Anterior cingulate cortex (tissue), 58 donors: ENCODE data around the gene SOCS4.
A peak's percentile ranks its signal among the peaks of the same experiment; 100 is the strongest.
"Not testable (repeated sequence)": the region's sequence is repeated elsewhere in the genome, so short reads cannot be mapped to it uniquely, and the experiment has no call there.

Experiments used
- DNase-seq, 58 donors: peaks; one replicate each; lab custom pipeline; 2025; lab: John Stamatoyannopoulos, UW

The SOCS4 gene

DNA sequence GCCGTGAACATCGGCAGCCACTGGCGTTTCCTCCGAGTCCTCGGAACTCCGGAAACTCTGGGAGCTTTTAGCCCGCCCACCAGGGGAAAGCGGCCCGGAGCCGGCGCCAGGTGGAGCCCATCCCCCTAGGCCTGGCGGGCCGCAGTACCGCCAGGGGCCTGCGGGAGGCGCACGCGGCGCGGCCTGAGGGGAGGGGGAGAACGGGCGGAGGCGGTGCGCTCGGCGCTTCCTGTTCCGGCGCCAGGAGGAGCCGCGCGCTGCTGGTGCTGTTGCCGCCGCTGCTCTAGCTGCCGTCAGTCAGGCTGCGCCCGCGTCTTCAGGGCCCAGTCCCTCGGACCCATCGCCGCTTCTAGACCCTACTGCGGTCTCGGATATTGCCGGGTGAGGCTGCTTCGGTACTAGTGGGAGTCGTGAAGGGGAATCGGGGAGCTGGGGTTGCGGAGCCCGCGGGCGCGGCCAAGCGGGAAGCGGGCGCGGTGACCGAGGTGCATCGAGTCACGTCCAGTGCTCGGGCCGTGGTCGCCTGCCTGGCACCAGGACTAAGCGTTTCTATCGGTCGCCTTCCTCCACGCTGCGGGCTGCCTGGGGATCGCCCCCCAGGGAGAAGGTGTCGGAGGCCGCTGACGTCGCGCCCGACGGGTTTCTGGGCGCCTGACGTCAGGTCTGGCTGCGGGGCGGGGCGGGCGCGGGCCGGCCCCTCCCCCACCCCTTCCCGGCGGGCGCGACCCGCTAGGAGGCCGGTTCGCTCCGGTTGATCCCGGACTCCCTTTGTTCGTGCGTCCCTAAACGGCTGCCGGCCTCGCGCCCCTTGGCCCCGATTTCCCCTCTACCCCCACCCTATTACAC lies 24.6 kb downstream of the SOCS4 start, which contains the start of gene MAPK1IP1L:
TSS of gene MAPK1IP1L (plus strand) at position 225 of the 846 bp plus-strand sequence. CDS start 10,037 bp downstream, outside the sequence.
- DNase-seq = peak; percentile 60 to 94 (median 85)

DNA sequence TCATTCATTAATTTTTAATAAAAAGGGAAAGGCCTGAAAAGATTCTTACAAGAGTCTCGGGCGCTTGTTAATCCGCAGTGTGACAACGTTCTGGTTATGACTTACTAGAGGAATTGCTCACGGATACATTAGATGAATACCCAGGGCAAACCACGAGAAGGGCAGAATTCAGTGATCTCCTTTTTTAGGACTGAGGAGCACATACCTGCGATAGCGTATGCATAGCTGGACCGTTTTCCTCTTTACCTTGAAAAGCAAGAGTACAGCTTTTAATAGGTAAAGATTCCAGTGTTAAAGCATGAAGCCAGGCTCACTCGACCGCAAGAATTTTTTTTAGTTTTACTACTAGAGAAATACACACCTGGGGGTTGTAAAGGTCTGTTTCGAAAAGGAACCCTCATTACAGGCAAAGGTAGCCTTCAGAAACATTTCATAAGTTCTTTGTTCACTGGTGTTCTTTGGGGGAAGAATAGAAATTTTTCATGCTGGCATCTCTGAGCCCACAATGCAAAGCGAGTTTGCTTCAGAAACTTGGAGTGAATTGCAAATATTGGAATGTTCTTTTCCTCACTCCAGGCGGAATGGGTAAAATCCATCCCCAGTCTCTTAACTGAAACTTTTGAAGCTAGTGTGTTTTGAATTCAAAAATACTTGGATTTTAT lies 25.4 kb downstream of the SOCS4 start:
- no peak for DNase-seq

DNA sequence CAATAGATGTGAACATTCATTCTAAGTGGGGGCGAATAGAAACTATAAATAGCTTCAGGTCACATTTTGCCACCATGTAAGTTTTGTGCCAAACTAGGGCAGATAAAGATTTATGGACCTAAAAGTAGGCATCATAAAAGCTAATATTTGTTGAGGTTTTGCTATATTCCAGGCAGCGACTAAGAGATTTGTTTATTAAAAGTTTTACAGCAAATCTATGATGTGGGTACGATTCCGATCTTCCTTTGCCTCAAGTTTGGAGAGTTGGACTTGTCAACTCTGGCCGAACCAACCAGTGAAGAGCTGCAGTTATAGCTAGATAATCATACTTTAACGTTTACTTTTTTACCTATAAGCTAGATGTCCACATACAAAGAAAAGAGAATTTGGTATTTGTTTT lies 26.0 kb downstream of the SOCS4 start:
- DNase-seq = no peak

GRCh38 chr14:55053500-55053899 lies 26.5 kb downstream of the SOCS4 start:
- DNase-seq = no peak

GRCh38 chr14:55054098-55054497 lies 27.1 kb downstream of the SOCS4 start:
- DNase-seq = no peak

DNA sequence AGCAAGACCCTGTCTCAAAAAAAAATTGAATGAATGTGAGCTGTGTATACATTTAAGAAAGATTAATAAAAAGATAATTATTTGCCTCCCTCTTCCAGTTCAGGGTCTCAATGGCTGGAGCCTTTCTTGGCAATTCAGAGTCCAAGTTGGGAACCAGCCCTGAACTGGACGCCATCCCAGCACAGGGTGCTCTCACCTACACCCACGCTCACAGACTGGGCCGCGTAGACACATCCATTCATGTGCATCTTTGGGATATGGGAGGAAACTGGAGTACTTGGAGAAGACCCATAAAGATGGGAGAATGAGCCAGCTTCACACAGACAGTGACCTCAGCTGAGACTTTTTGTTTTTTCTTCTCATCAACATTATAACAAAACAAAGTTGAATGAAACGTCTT lies 30.9 kb downstream of the SOCS4 start:
- DNase-seq = no peak

DNA sequence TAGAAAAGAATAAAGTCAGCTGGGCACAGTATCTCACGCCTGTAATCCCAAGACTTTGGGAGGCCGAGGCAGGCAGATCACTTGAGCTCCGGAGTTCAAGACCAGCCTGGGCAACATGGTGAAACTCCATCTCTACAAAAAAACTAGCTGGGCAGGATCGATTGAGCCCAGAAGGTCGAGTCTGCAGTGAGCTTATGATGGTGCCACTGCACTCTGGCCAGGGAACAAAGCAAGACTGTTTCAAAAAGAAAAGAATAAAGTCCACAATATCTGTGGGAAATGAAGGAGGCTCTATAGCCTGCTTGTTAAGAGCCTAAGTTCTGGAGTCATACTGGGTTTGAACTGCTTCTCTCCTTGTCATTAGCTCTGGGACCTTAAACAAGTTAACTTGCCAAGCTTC lies 32.3 kb downstream of the SOCS4 start:
- no peak for DNase-seq

DNA sequence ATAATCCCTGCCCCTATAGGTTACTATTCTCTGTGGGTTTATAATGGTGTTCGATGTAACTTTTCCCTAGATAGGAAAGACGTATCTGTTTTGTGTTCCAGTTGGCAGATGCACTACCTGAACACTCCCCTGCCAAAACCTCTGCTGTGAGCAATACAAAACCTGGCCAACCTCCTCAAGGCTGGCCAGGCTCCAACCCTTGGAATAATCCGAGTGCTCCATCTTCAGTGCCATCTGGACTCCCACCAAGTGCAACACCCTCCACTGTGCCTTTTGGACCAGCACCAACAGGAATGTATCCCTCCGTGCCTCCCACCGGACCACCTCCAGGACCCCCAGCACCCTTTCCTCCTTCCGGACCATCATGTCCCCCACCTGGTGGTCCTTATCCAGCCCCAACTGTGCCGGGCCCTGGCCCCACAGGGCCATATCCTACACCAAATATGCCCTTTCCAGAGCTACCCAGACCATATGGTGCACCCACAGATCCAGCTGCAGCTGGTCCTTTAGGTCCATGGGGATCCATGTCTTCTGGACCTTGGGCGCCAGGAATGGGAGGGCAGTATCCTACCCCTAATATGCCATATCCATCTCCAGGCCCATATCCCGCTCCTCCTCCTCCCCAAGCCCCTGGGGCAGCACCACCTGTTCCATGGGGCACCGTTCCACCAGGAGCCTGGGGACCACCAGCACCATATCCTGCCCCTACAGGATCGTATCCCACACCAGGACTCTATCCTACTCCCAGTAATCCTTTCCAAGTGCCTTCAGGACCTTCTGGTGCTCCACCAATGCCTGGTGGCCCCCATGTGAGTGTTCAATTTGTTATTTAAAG lies 35.7 kb downstream of the SOCS4 start:
- DNase-seq = peak in 5 of 58 donors; percentile 4 to 19 (median 10)

GRCh38 chr14:55064896-55065295 lies 37.9 kb downstream of the SOCS4 start:
- DNase-seq = not testable (repeated sequence)

- DNase-seq = no peak
These were observed 38.4 kb downstream of the SOCS4 start for GRCh38 chr14:55065411-55065810.

GRCh38 chr14:55066223-55066622 lies 39.2 kb downstream of the SOCS4 start:
- no peak for DNase-seq

GRCh38 chr14:55070981-55071411 lies 44.0 kb downstream of the SOCS4 start:
- no peak for DNase-seq

DNA sequence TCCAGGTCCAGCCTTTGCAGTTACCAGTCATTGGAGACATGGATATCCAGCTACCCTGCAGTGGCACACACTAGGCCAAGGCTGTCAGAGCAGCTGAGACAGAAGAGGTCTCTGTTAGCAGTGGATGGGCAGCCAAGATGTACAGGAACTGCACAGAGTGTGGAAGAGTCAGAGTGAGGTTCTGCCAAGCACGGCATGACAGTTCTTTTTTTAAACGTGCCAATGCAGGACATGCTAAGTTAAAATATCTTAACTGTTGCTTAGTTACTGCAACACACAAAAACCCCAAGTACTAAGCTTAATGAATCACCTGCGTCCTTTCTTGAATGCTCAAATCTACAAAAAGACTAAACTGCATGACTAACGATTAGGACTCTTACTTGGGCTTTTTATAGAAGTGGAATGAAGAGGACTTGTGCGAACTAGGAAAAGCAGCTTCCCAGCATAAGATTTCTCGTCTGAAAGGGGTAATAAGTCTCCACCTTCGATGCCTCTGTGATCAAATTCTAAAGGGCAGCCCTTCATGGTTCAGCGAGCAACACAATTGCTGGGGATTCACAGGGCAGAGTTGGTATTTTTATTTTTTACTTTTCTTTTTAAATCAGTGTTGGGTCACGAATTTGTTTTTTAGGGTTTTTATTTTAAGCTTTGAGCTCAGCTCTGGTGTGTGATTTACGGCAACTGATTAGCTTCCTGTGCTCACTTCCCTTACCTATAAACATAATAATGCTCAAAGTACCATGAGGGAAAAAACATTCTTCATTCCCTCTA lies 45.0 kb downstream of the SOCS4 start:
- peak in 49 of 58 donors; percentile 3 to 83 (median 42) for DNase-seq

DNA sequence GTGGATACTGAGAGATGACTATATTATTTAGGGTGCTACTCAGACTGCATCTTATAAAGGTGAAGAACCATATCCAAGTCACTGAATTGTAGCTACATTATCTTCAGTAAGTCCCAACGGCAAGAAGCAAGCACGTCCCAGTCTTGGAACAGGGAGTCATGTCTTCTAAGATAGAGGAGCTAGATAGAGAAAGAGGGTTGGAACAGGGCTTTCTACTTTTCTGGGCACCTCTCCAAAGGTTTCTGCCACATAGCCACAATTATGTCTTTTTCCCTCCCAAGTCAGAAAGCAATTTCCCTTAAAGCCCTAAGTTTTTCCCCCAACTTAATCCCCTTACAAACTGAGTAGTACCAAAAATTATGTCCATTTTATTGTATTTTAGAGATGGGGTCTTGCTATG lies 46.8 kb downstream of the SOCS4 start:
- no peak for DNase-seq

DNA sequence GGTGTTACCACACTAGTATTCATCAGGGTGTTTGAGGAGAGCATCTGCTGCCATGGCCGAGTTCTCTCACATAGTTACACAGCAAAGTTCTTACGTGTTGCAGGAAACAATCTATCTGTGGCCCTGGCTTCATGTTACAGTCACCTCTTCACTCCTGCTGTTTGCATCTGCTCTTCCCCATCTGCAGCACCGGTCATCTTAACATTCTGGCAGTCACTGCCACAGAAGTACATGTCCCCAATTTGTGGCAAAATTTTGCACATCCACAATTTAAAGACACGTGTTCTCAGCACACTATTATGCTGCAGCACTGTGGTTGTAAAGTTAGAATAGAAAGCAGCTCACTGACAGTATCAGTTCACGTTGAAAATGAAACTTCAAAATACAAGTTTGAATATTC lies 47.6 kb downstream of the SOCS4 start:
- DNase-seq = no peak

DNA sequence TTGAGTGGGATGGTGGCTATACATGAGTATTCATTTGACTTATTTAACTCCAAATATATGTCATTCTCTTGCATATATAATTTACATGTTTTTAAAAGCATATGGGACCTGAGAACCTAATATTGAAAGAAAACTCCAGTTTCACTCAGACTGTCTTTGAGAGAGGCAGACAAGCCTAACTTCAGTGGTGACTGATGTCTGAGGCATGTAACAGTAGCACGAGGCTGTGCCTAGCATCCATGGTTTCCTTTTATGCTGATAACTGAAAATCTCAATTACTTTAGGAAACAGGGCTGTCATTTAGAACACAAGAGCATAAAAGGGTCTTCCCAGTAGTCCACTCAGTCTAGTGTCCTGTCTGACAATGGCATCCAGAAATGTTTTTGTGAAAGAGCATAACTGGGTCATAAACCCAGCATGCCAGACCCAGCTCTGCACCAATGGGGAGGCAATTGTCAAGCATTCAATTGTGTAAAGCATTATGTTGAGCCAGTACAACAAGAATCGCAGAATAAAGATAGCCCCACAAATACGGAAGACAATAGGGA lies 48.7 kb downstream of the SOCS4 start:
- DNase-seq = no peak

DNA sequence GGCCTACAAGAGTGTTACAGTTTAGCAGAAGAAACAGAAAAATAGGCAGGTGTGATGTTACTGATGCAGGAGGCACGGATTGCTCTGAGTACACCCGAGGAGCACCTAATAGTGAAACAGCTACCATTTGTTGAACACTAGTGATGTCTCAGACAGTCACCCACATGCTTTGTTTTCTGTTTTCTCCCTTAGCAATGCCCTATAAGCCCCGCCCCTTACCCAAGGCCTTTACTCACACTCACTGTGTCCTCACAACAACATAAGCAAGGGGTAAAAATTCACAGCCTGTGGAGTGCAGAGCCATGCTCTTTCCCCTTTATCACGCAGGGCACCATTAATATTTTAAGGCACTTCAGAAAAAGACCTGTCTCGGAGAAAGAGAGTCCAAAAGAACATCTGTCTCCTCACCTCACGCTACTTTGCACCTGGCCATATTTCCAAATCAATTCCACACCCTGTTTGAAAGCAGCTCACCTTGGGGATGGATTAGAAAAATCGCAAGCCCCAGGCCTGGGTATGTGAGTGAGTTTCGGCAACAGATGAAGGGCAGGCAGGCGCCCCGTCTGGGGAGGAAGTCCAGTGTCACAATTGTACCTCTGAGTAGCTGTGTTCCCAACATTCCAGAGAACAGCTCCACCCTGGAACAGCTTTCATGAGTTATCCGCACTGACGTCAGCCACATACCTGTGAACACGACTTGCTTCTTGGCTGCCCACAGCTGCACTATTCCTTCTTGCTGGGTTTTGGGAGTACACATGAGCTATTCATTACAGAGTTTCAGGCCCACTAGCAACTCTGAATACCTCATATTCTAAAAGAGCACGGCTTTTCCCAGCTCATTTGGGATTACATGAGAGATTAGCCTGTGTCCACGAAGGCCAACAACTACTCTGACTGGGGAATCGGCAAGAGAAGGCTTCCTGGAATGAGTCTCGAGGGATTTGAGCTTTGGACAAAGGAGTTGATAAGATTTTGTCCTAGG lies 50.4 kb downstream of the SOCS4 start:
- no peak for DNase-seq

DNA sequence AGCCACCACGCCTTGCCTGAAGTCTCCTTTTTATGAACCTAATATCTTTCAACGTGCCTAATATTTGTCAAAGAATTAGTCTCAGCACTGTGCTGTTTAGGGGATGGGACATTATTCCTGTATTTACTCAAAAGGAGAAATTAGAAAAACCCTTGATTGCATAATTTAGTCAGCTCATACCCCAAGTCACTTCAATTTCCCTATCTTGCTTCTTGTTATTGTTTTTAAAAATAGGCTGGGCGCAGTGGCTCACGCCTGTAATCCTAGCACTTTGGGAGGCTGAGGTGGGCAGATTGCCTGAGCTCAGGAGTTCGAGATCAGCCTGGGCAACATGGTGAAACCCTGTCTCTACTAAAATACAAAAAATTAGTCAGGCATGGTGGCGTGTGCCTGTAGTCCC lies 52.9 kb downstream of the SOCS4 start:
- DNase-seq = not testable (repeated sequence)
